Suprapubic skin (tissue), 4 donors: Measurements from ENCODE around the gene ESD. TPM values are rescaled to one million over a fixed set of nuclear protein-coding genes. Genes with fewer than 3 reads are reported as not detected.

Experiments used
- DNase-seq, 2 donors: peaks; one replicate each; pipeline ENCODE4 v3.0.0-alpha.2; 2019; ENCODE audit warnings: low spot score in 2 of 2
- H3K27ac ChIP-seq: fragments of 200-600 bp; sonication (generic); one replicate; pipeline ENCODE4 v1.5.1; 2019
- H3K27me3 ChIP-seq: fragments of 200-600 bp; sonication (generic); one replicate; pipeline ENCODE4 v1.5.1; 2019
- H3K36me3 ChIP-seq: fragments of 200-600 bp; sonication (generic); one replicate; pipeline ENCODE4 v1.5.1; 2019
- H3K4me1 ChIP-seq: fragments of 200-600 bp; sonication (generic); one replicate; pipeline ENCODE4 v1.5.1; 2019
- H3K4me3 ChIP-seq: fragments of 200-600 bp; sonication (generic); one replicate; pipeline ENCODE4 v1.5.1; 2019; ENCODE audit warnings: mild to moderate bottlenecking
- H3K9me3 ChIP-seq: fragments of 200-600 bp; sonication (generic); one replicate; pipeline ENCODE4 v1.5.1; 2019
- EP300 ChIP-seq: sonication (generic); formaldehyde crosslinking; IDR thresholded peaks from one replicate; pipeline ENCODE4 v1.6.1; 2017; ENCODE audit warnings: antibody characterized with exemption
- POLR2A ChIP-seq, 2 donors: fragments of 450-650 bp; IDR thresholded peaks; one replicate each; pipeline ENCODE4 v1.6.1; 2017; ENCODE audit warnings: antibody characterized with exemption in 2 of 2, mild to moderate bottlenecking in 2 of 2, moderate library complexity in 2 of 2
- POLR2AphosphoS5 ChIP-seq, 3 donors: sonication (generic); formaldehyde crosslinking; IDR thresholded peaks; one replicate each; pipeline ENCODE4 v1.6.1; 2017; ENCODE audit warnings: antibody characterized with exemption in 3 of 3
- WGBS: methylation state at CpG from one replicate; pipeline ENCODE4 v1.1.5; 2018; 5-methylcytosine and 5-hydroxymethylcytosine counted together
- total RNA-seq, 4 donors: library from RNA; depleted of rRNA; stranded (reverse); fragments of >200 nt; gene quantifications; one replicate each; pipeline ENCODE4 v1.1.0, GENCODE V29; 2016
- TF ChIP-seq, protein P1 (sequence below), 2 donors: fragments of 200-600 bp in 1 of 2; fragments of 450-650 bp in 1 of 2; sonication (generic) in 1 of 2; IDR thresholded peaks; one replicate each; pipeline ENCODE4 v1.5.1; 2016 to 2019; ENCODE audit warnings: antibody characterized with exemption in 2 of 2, mild to moderate bottlenecking in 1 of 2, moderate library complexity in 1 of 2

The ESD gene
- 10 to 100 TPM; 77.7 to 83.0 (median 82.2) TPM for total RNA-seq

DNA sequence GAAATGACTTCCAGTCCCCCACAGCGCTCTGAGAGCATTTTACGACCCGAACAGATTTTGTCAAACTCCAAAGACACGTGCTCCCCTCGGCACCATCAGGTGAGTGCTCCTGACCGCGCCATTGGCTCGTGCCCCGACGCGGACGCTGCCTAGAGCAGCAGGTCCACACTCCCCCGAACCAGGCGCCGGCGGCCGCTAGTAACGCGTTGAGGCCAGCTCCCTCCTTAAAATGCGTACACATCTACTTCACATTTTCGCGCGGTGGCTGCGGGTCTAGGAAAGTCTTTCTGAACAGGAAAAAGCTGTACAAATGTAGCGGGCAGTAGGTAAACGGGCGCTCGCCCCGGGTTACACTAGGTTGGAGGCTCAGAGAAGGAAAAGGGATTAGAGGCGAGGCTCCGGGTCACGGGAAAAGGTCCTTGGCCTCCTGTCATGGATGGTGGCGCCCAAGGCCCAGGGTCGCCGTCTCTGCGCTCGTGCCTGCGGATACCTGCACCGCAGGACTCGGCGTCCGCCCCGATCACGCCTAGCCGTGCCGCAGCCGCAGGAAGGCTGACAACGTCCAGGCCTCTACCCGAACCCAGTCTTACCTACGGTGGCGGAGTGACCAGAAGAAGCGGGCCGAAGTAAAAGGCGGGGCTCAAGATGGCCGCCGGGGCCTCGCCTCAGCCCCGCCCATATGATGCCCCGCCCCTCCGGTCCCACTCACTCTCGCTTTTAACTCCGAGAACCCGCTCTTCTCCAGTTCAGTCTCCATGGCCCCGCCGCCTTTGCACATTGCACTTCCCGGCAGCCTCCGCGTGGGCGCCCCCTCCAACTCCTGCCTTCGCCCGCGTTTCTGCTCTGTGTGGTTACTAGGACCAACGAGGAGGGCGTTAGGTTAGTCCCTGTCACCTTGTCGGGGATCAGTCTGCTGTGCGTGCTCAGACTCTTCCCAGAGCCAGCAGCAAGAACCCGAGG is at the start of gene ESD:
TSS of gene ESD (minus strand) at position 647 of the 960 bp plus-strand sequence. CDS start 5,748 bp downstream, outside the sequence.
- no peaks in the 10 kb centered on the region for H3K9me3 ChIP-seq
- peak within 1 kb of the TSS; percentile 93 for H3K27ac ChIP-seq
- peak; percentile 95 to 97 for DNase-seq
- TF ChIP-seq, protein P1, sequence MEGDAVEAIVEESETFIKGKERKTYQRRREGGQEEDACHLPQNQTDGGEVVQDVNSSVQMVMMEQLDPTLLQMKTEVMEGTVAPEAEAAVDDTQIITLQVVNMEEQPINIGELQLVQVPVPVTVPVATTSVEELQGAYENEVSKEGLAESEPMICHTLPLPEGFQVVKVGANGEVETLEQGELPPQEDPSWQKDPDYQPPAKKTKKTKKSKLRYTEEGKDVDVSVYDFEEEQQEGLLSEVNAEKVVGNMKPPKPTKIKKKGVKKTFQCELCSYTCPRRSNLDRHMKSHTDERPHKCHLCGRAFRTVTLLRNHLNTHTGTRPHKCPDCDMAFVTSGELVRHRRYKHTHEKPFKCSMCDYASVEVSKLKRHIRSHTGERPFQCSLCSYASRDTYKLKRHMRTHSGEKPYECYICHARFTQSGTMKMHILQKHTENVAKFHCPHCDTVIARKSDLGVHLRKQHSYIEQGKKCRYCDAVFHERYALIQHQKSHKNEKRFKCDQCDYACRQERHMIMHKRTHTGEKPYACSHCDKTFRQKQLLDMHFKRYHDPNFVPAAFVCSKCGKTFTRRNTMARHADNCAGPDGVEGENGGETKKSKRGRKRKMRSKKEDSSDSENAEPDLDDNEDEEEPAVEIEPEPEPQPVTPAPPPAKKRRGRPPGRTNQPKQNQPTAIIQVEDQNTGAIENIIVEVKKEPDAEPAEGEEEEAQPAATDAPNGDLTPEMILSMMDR (IDR thresholded peaks at IDR 0.05), result no peak
- TF ChIP-seq POLR2A (IDR thresholded peaks at IDR 0.05) (peak in 1 of 2 donors; percentile 91), EP300 (peak; percentile 27), POLR2AphosphoS5 (IDR thresholded peaks at IDR 0.05) (peak in 1 of 3 donors; percentile 31)
- H3K4me3 ChIP-seq, result peak within 1 kb of the TSS; percentile 88
- no peaks in the 10 kb centered on the region for H3K27me3 ChIP-seq
- WGBS, result under 1% methylated on average over 76 of the region's 77 CpGs
- H3K4me1 ChIP-seq, result peaks cover 40% of the 10 kb centered on the region
- no peaks in the 10 kb centered on the region for H3K36me3 ChIP-seq

DNA sequence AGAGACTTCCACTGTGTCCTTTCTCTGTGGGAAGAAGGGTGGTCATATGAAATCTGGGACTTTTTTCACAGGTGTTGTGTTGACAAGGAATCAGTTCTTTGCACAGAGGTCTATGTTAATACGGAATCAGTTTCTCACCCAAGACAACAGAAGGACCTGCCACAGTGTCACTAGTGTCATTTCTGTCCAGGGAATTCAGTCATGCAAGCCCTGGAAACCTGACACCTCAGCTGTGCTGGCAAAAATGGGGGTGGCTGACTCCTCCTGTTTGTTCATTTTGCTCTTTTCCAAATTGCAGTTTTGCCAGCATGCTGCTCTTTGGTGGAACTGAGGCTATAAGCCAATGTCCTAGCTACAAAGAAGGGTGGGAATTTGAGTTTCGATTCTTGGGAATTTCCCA is 49.8 kb upstream of the ESD start:
- Histone ChIP-seq H3K27me3 (no peaks in the 10 kb centered on the region), H3K4me1 (no peaks in the 10 kb centered on the region), H3K4me3 (no peak overlapping the region), H3K9me3 (no peaks in the 10 kb centered on the region), H3K36me3 (no peaks in the 10 kb centered on the region), H3K27ac (no peak overlapping the region)
- DNase-seq, result no peak
- TF ChIP-seq POLR2AphosphoS5 (IDR thresholded peaks at IDR 0.05) (no peak), POLR2A (IDR thresholded peaks at IDR 0.05) (no peak), EP300 (no peak)
- TF ChIP-seq, protein P1 (IDR thresholded peaks at IDR 0.05), result no peak
- WGBS, result 66% methylated on average over 2 of the region's 2 CpGs

- Histone ChIP-seq H3K4me3 (no peak overlapping the region), H3K9me3 (no peaks in the 10 kb centered on the region), H3K27me3 (no peaks in the 10 kb centered on the region), H3K36me3 (no peaks in the 10 kb centered on the region), H3K4me1 (no peaks in the 10 kb centered on the region), H3K27ac (no peak overlapping the region)
- TF ChIP-seq POLR2A (IDR thresholded peaks at IDR 0.05) (no peak), EP300 (no peak), POLR2AphosphoS5 (IDR thresholded peaks at IDR 0.05) (no peak)
- TF ChIP-seq, protein P1 (IDR thresholded peaks at IDR 0.05), result no peak
- WGBS, result 80% methylated on average over 2 of the region's 2 CpGs
- DNase-seq, result no peak
Measured at GRCh38 chr13:46845146-46845545, 48.2 kb upstream of the ESD start.

DNA sequence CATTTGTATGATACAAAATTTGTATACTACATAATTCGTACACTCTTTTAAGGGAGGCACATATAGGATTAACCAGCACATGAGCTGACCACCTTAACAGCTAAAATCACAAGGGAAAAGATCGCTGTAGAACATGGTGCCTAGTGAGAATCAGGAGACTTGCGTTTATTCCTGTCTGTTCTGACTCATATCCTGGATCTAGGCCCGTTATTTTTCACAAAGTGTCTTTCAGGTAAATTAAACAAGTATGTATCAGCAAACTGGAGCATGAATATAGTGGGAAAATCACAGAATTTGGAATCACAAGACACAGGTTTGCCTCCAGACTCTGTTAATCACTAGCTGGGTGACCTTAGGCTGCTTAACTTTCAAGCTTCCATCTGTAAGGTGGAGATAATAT is 47.5 kb upstream of the ESD start:
- no peaks in the 10 kb centered on the region for H3K27me3 ChIP-seq
- DNase-seq, result no peak

DNA sequence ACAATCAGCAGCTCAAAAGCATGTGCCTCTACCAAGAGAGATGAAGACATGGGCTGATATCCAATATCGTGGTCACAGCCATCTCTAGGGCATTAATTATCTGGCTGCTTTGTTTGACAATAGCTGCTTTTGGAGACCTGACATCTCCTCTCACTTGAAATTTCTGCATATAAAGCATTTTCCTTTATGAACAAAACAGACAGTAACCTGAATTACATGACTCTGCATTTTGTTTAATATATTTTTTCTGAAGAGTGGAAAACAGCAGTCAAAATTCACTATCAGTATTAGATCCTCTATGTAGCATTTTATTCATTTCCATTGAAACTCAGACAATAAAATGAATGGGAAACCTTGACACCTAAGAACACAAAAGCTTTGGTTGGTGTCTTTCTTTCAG is 42.4 kb upstream of the ESD start:
- H3K27me3 ChIP-seq, result no peaks in the 10 kb centered on the region
- no peak overlapping the region for H3K4me3 ChIP-seq
- no peak for DNase-seq
- WGBS, result 30% methylated on average over 1 of the region's 1 CpG
- no peaks in the 10 kb centered on the region for H3K9me3 ChIP-seq
- no peaks in the 10 kb centered on the region for H3K4me1 ChIP-seq
- no peaks in the 10 kb centered on the region for H3K36me3 ChIP-seq
- TF ChIP-seq, protein P1 (IDR thresholded peaks at IDR 0.05), result no peak
- TF ChIP-seq EP300 (no peak), POLR2A (IDR thresholded peaks at IDR 0.05) (no peak), POLR2AphosphoS5 (IDR thresholded peaks at IDR 0.05) (no peak)
- H3K27ac ChIP-seq, result no peak overlapping the region

More for the DNA sequence above, 47.5 kb upstream of the ESD start:
- 51% methylated on average over 4 of the region's 4 CpGs for WGBS
- H3K4me3 ChIP-seq, result no peak overlapping the region
- H3K27ac ChIP-seq, result no peak overlapping the region
- no peaks in the 10 kb centered on the region for H3K9me3 ChIP-seq
- TF ChIP-seq EP300 (no peak), POLR2AphosphoS5 (IDR thresholded peaks at IDR 0.05) (no peak), POLR2A (IDR thresholded peaks at IDR 0.05) (no peak)
- TF ChIP-seq, protein P1 (IDR thresholded peaks at IDR 0.05), result no peak
- no peaks in the 10 kb centered on the region for H3K4me1 ChIP-seq
- H3K36me3 ChIP-seq, result no peaks in the 10 kb centered on the region
